GM19043 (cell line): Measurements from ENCODE around the gene HMX2.

Experiments used
- ATAC-seq: cut with Tn5 transposase; IDR thresholded peaks from one replicate; pipeline ENCODE4 v1.9.1; 2021; ENCODE audit warnings: low read depth; ENCODE audit not compliant: unreplicated experiment

Gene HMX2

DNA sequence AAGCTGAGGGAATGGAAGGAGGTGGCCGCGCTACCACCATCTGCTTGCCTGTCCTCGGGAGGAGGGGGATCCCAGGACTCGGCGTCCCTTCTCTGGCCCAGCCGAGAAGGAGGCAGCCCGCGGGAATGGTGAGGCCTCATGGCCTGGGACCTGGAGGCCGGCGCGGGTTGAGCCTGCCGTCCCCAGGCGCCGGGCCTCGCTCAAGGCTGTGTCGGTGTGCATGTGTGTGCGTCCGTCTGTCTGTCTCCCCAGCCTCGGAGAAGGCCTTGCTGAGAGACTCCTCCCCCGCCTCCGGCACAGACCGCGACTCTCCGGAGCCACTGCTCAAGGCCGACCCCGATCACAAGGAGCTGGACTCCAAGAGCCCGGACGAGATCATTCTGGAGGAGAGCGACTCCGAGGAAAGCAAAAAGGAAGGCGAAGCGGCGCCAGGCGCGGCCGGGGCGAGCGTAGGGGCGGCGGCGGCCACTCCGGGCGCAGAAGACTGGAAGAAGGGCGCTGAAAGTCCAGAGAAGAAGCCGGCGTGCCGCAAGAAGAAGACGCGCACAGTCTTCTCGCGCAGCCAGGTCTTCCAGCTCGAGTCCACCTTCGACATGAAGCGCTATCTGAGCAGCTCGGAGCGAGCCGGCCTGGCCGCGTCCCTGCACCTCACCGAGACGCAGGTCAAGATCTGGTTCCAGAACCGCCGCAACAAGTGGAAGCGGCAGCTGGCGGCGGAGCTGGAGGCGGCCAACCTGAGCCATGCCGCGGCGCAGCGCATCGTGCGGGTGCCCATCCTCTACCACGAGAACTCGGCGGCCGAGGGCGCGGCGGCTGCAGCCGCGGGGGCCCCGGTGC, 10.9 kb upstream of the HMX2 start:
- no peak for ATAC-seq

DNA sequence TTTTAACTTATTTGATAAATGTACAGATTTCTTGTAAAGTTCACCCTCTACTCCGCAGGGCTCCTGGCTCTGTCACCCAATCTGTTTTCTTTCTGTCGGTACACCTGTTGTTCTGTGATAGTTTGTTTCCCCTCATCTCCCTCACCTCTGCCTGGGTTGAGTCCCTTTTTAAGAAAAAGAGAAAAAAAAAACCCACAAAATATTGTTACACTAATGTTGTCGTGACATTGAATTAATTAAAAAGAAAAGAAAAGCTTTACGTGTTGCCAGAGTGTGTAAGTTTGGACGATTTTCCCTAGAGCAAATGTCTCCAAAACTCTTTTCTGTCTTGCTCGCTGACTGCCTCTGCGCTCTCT, 8.8 kb upstream of the HMX2 start:
- ATAC-seq: no peak

DNA sequence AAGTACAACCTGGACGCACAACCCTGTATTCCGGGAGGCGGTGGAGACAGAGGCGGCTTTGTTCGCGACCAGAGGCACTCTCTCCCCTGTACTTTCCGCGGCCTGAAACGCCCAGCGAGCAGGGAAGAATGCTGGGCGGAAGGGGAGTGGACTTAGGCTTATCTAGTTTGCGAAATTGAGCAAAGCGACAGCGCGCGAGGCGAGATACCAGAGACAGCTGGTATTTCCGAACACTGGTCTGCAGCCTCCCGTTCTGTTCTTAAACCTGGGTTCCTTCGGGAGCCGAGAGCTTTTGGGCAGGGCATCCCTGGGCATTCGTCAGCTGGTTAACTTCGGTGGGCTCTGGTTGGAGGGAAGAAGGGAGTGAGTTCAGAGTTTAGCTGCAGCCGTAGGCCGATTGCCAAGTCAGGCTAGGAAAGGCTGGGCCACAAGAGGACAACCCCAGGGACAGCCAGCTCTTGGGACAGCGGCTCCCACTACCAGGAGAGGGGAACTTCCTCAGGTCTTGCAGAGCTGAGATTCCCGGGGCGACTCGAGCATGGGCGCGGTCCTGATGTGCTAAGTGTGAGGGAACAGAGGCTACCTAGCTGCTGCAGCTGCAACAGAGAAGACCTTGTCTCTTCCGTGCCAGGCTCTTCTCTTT, 8.3 kb upstream of the HMX2 start:
- ATAC-seq: no peak

DNA sequence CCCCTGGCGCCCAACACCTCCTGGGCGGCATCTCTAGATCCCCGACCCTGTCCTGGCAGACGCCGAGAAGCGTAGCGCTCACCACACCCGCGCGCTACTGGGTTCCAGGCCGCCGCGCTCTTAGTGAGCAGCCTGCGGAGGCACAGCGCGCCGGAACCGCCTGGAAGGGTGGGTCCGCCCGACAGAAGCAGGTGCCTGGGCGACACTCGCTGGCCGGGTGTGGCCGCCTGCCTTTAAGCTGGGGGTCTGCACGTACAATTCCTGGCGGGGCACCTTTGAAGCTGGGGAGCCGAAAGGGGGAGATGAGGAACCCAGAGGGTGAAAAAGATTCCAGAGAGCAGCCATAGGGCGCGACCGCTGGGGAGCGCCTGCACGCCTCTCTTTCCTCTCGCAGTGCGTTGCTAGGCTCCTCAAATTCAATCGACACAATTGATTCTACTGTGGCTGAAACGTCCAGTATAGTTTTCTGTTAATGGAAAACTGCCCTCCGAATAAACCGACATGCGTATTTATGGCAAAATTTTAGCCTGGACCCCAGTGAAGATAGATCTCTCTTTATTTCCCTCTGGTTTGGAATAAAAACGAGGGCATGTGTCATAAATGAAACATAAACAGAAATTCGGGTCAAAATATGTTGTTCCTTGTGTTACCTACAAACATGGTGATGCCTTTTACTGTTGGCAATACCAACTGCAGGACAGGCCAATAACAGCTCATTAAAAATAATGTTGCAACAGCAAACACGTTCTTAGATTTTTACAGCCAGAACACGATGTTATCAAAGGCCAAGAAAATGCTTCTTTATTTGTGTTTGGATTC, 7.6 kb upstream of the HMX2 start:
- ATAC-seq: no peak

DNA sequence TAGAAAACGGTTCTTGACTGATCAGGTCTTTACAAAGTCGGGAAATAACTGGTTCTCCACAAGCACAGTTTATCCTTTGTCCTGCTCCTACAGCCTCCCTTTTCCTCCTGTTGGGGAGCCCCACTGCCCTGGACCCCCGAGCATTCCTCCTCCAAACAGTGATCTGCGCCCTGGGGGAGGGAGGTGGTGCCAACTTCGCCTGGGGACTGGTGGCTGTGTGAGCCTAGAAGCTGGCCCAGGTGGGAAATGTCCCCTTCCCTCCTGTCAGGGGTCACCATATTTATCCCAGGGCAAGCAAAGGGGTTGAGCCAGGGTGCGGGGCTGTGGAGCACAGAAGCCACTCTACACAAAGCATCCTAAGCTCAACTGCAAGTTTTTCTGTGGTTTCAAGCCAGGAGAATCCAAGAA, 6.9 kb upstream of the HMX2 start:
- ATAC-seq: no peak

DNA sequence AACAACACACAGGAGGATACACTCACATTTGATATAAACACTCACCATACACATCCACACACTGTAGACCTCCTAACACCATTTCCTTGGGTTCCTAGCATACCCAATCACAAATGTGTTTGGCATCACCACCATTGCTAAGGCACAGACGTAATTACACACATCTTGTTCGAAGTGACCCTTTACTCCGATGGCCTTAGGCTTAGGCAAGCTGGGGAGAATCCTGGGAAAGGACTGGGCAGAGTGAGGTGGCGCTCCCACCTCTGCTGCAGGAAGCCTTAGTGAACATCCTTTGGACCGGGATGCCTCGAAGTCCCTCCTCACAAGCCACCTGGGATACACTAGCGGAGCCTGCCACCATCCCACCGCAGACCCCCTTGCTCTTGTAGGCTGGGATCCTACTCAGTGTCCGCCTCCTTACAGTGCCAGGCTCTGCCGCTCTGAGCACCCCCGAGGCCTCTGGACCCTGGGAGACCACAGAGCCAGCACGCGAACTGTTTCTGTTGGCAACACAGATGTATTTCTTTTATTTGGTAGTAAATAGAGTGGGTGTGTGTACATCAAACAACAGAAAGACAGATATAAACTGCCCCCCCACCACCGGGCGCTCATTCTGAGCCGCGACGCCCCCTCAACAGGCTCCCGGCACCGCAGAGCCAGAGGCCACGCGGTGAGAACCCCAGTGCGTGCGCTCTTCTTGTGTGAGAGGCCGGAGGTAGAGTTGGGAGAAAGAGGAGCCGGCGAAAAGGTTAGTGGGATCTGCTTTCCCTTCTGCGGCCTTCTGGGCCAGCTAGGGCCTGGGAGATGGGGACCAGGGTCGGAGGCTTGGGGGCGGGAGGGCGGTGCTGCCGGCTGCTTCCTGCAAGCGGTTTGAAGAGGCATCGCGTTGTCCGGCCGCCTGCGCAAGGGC, 5.9 kb upstream of the HMX2 start:
- no peak for ATAC-seq

DNA sequence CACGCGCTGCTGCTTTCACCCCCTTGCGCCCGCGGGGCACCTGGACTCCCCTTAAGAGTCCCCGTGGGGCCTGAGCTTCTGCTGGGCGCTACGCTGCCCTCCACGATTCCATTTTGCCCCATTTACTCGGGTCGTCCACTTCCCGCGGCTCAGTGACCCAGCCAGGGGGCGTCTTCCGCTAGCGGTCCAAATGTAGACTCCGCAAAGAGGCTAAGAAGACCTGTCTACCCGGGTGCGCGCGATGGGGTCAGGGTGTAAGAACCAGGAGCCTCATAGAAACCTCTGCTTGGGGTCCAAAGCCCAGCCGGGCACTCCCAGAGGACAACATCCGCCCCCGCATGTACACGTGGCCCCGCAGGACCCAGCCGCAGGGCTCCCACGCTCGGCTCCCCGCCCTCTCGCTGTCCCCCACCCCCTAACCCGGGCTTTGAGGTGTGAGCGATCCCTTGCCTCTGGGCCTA, 5.2 kb upstream of the HMX2 start:
- ATAC-seq: no peak

DNA sequence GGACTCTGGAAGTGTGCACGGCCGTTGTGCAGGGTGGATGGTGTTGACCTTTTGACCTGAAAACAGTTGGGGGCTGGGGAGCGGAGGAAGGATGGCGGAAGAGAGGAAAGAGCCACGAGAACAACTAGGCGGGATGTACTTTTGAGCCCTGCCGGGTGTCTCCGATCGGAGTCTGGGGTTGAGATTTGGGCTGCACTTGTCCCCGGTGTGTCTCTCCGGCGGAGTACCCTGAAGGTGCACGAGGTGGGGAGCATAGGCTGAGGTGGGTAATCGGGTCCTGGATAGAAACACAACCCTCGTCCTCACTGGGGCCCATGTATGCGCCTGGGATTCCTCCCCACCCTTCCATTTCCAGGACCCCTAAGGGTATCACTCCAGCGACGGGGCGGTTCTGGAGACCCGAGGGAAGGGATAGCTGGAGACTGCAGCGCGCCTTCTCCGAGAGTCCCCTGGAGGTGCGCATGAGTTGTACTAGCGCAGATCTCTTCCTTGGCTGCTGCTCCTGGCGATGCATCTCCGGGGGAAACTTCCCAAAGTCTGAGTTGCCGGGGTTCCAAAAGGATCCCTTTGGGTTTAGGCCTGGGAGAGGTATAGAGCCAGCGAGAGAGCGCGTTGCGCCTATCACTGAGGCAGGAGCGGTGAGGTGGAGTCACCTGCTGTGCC, 4.6 kb upstream of the HMX2 start:
- no peak for ATAC-seq

DNA sequence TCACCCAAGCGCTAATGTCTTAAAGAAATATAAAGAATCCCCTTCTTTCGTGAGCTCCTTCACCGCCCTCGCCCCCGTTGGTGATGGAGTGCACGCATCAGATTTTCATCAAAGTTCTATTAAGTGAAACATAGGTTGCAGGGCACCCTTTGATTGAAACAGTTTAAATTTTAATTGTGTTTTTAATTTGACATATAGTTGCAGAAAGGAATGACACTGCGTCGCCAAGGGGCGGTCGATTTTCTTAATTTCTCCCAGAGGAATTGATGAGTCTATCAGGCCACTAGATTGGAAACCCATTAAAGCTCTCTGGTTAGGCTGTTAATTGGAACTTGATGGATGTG, 4.1 kb upstream of the HMX2 start:
- no peak for ATAC-seq

DNA sequence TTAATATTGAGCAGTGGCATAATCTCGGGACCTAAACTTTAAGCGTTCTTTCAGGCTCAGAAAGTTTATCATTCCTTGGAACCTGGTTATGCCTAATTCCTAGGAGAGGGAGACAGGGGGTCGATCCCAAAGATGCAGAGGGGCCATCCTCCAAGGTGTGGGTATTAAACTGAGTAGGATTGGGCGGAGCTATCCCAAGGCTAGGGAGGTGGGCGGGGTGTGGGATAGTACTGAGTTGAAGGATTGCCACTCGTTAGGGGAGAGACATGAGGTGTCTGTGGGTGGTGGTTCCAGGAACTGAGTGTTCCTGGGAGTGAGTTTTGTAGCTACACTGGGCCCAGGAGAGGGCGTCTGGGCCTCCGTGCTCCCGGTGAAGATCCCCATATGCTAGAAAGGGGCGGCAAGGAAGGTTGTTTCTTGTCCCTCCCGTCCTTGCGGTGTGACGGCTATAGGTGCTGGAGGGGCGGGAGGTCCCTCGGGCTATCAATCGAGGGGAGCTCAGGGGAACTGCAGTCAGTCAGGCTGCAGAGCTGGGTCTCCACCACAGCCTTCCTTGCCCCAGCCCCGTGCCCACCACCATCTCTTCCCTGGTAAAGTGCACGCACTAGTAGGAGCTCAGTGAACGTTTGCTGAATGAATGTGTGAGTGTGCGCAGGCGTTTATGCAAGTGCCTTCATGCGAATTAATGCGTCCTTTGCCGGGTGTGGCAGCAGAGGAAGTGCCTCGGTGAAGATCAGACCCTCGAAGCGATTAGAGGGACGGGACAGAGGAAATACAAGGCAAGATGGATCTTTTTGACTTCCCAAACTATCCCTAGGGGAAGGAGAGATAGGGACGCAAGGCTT, 3.0 kb upstream of the HMX2 start:
- no peak for ATAC-seq

DNA sequence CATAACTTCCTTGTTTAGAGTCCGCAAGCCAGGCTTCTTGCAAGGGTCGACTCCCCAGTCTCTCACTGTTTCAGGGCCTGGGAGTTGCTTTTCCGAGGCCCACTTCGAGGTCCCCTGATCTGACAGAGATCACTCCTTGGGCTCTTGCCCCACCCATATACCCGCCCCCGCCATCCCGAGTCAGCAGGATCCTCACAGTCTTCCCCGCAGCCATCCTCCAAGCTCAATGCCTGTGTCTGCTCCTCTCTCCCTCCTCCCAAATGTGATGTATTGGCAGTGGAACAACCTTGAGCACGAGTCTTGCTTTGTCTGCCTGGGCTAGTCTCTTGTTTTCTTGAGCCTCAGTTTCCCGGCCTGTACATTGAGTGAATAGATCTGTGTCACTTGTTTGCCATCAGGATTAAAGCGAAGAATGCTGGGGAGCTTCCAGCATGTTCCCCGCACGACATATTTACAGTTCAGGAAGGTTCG, 2.4 kb upstream of the HMX2 start:
- no peak for ATAC-seq

DNA sequence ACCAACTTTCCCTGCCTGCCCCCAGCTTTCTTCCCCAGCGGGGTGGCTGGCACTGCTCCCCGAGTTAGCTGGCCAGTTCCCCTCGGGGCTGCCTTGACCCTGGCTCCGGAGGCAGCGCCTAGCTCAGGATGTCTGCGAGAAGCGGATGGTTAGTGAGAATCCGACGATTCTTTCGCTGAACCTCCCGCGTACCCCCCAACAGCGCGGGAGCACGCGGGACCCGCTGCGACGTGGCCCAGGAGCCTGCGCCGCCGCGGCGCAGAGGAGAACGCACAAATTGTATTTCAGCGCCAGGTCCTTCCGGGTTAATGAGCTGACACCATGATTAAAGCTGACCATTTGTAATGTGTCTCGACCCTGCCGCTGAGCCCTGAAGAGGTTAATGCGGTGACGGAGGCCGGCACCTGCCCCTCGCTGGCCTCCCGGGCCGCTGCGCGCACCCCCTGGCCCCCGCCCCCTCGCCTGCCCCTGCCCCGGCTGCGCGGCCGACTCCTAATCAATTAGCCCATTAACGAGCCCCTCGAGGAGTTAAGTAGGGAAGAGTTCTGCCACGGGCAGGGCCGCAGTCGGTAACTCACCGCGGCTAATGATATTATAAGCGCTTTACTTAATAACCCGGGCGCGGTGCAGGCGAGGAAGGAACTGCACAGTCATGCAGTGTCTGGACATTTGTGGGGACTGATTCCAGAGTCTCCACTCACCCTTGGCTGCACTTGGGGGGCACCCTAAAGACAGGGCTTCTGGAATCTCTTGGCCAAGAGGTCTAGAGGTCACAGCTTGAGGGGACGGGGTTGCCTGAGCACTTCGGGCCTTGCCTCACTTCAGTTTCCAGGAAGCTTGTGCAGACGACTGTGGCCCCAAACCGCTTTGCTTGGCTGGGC, 1.7 kb upstream of the HMX2 start:
- no peak for ATAC-seq

DNA sequence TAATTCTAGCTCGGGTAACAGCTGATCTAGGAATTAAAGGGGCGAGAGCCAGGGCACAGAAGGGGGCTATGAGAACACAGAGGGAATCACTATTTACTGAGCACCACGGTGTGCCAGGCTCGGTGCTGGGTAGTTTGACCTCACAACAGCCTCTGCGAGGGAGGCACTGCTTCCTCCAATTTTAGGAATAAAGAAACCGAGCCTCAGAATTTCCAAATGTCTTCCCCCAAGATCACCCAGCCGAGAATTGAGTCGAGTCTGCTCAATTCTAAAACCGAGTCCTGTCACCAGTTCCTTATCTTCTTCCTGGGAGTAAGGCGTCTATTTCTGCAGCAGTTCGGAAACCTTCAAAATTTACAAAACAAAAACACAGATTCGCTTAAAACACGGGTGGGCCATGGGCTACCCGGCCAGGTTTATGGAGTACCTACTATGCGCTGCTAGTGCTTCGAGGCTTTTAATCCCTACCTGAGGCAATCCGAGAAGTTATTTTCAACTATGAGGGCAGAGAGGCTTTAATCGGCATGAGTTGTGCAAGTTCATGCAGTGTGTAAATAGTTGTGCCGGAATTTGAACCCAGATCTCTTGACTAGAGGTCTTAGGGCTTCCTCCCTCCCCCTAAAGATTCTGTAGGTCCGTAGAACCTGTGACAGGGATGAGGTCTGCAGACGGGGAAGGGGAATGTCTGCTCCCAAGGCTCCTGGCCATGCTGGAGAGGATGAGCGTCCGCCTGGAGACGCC, 872 bp upstream of the HMX2 start:
- ATAC-seq: no peak

DNA sequence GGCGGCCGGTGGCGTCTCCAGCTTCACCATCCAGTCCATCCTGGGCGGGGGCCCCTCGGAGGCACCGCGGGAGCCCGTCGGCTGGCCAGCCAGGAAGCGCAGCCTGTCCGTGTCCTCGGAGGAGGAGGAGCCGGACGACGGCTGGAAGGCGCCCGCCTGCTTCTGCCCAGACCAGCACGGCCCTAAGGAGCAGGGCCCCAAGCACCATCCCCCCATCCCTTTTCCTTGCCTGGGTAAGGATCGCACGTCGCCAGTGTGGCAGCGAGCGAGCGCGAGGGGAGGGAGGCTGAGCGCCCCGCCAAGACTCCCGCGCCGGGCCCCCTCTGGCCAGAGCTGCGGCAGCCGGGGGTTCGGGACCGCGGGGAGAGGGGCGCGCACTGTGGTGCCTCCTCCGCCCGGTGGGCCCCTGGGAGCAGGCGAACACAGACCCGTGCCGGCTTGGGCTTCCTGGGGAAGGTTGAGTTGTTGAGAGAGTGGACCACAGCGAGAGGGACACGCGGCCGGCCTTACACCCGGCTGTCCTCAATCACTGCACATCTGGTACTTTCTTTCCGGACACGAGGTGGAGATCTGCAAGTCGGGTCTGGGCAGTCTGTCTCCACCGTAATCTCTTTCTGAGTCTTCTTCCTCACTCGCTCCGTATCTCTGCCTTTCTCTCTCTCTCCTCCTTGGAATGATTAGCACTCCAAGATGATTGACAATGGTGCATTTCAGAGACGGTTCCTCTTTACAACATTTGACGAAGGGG, 652 bp downstream of the HMX2 start:
- no peak for ATAC-seq

DNA sequence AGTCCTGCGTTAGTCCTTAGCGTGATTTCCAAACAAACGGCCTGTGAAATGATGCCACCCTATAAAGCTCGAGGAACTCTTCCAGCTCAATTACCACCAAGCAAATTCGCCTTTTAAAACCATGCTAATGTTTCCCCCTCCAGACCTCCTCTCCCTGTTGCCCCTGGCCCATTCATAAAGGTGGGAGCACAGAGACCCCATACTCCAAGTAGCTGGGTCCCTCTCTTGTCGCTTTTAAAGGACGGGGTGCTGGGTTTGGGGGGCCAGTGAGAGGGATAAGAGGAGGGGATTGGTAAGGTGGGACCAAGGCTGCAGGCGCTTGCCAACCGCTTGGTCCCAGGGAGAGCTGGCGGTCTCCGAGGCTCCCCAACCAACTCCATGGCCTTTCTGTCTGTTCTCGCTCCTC, 1.2 kb downstream of the HMX2 start:
- ATAC-seq: no peak

DNA sequence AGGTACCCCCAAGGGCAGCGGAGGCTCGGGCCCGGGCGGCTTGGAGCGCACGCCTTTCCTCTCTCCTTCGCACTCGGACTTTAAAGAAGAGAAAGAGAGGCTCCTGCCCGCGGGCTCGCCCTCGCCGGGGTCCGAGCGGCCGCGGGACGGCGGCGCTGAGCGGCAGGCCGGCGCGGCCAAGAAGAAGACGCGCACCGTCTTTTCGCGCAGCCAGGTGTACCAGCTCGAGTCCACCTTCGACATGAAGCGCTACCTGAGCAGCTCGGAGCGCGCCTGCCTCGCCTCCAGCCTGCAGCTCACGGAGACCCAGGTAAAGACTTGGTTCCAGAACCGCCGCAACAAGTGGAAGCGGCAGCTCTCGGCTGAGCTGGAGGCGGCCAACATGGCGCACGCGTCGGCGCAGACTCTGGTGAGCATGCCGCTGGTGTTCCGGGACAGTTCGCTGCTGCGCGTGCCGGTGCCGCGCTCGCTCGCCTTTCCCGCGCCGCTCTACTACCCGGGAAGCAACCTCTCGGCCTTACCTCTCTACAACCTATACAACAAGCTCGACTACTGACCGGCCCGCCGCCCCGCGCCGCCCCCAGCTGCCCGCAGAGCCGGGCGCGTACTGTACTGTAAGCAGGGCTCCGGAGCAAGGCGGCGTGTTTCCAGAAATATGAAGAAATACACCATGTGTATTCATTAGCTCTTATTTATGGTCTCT, 1.8 kb downstream of the HMX2 start:
- ATAC-seq: no peak
